MM.1S (cell line): ENCODE results near the gene SEC24B.

ENCODE experiments used
- EZH2 ChIP-seq: fragments of 300-600 bp; sonication (generic); optimal IDR thresholded peaks from 2 replicates; pipeline ENCODE3; 2017; ENCODE audit warnings: low read depth, mild to moderate bottlenecking, antibody characterized with exemption, low read length, mixed read lengths
- TF ChIP-seq, protein P1 (sequence below): fragments of 300-600 bp; sonication (generic); IDR thresholded peaks from 2 replicates; pipeline ENCODE4 v1.5.1; 2016; ENCODE audit warnings: antibody characterized with exemption, low read length, mixed read lengths

DNA sequence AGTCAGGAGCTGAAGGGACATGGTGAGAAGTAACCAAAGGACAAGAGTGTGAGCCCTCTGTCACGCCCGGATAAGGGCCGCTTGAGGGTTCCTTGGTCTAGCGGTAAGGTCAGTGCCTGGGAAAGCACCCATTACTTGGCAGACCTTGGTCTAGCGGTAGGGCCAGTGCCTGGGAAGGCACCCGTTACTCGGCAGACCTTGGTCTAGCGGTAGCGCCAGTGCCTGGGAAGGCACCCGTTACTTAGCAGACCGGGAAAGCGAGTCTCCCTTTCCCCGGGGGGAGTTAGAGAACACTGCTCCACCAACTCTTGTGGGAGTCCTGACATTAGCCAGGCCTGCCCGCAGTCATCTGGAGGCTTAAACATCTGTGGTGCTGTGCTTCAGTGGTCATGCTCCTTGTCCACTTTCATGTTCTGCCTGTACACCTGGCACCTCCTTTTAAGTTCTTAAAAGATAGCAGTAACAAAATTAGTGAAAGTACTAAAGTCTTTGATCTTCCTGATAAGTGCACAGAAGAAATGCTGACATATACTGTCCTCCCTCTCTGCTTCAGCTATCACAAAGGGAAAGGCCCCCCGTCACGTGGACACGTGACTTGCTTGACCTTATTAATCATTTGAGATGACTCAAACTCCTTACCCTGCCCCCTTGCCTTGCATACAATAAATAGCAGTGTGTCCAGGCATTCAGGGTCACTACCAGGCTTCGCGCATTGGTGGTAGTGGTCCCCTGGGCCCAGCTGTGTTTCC is 9.3 kb upstream of the SEC24B start:
- TF ChIP-seq EZH2: no peak
- TF ChIP-seq, protein P1, sequence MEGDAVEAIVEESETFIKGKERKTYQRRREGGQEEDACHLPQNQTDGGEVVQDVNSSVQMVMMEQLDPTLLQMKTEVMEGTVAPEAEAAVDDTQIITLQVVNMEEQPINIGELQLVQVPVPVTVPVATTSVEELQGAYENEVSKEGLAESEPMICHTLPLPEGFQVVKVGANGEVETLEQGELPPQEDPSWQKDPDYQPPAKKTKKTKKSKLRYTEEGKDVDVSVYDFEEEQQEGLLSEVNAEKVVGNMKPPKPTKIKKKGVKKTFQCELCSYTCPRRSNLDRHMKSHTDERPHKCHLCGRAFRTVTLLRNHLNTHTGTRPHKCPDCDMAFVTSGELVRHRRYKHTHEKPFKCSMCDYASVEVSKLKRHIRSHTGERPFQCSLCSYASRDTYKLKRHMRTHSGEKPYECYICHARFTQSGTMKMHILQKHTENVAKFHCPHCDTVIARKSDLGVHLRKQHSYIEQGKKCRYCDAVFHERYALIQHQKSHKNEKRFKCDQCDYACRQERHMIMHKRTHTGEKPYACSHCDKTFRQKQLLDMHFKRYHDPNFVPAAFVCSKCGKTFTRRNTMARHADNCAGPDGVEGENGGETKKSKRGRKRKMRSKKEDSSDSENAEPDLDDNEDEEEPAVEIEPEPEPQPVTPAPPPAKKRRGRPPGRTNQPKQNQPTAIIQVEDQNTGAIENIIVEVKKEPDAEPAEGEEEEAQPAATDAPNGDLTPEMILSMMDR: no peak
